GM23338 (cell line): Measurements from ENCODE around the gene PCDHGA9. TPM values are rescaled to one million over a fixed set of nuclear protein-coding genes. Genes with fewer than 3 reads are reported as not detected.

Experiments used
- ATAC-seq: fragments of 200-7000 bp; cut with Tn5 transposase; 3 replicates; pipeline ENCODE4 v1.9.1; 2020
- DNase-seq: peaks from one replicate; pipeline ENCODE4 v3.0.0-alpha.2; 2015; ENCODE audit warnings: low spot score
- H2AFZ ChIP-seq: fragments of 200-600 bp; sonication (generic); 2 replicates; pipeline ENCODE4 v1.8.0; 2016; ENCODE audit warnings: antibody characterized with exemption, mild to moderate bottlenecking, moderate library complexity
- H3F3A ChIP-seq: fragments of 200-600 bp; sonication (generic); replicated peaks from 2 replicates; pipeline ENCODE4 v1.8.0; 2017; ENCODE audit warnings: antibody characterized with exemption, mixed run types, low read depth
- H3K27ac ChIP-seq: fragments of 200-600 bp; sonication (generic); 2 replicates; pipeline ENCODE4 v1.6.1; 2016; ENCODE audit warnings: low read depth
- H3K27me3 ChIP-seq: fragments of 200-600 bp; sonication (generic); 2 replicates; pipeline ENCODE4 v1.8.0; 2016; ENCODE audit warnings: mild to moderate bottlenecking, mixed run types, moderate library complexity; ENCODE audit not compliant: insufficient read depth
- H3K36me3 ChIP-seq: fragments of 200-600 bp; sonication (generic); 2 replicates; pipeline ENCODE4 v1.8.0; 2016; ENCODE audit warnings: mild to moderate bottlenecking; ENCODE audit not compliant: insufficient read depth
- H3K4me1 ChIP-seq: fragments of 200-600 bp; sonication (generic); 2 replicates; pipeline ENCODE4 v1.8.0; 2016; ENCODE audit warnings: mild to moderate bottlenecking, moderate library complexity; ENCODE audit not compliant: insufficient read depth
- H3K4me2 ChIP-seq: fragments of 200-600 bp; sonication (generic); 2 replicates; pipeline ENCODE4 v1.7.1; 2017; ENCODE audit warnings: mixed run types
- H3K4me3 ChIP-seq: fragments of 200-600 bp; sonication (generic); 2 replicates; pipeline ENCODE4 v1.6.1; 2016; ENCODE audit warnings: mixed run types
- H3K79me2 ChIP-seq: fragments of 200-600 bp; sonication (generic); replicated peaks from 2 replicates; pipeline ENCODE4 v1.8.0; 2017; ENCODE audit warnings: mild to moderate bottlenecking; ENCODE audit not compliant: insufficient read depth
- H3K9me2 ChIP-seq: fragments of 200-600 bp; sonication (generic); 2 replicates; pipeline ENCODE4 v1.8.0; 2017; ENCODE audit not compliant: insufficient read depth
- H4K20me1 ChIP-seq: fragments of 200-600 bp; sonication (generic); replicated peaks from 2 replicates; pipeline ENCODE4 v1.8.0; 2017; ENCODE audit warnings: mild to moderate bottlenecking; ENCODE audit not compliant: insufficient read depth
- H3K27ac Mint-ChIP-seq: 2 replicates; pipeline ENCODE4 v1.8.0; 2020; ENCODE audit warnings: inconsistent platforms, mild to moderate bottlenecking, moderate library complexity, mixed read lengths
- H3K27me3 Mint-ChIP-seq: 3 replicates; pipeline ENCODE4 v1.8.0; 2022; ENCODE audit warnings: low read depth, mild to moderate bottlenecking, moderate library complexity, mixed read lengths, inconsistent platforms; ENCODE audit not compliant: insufficient read depth, poor library complexity
- H3K36me3 Mint-ChIP-seq: 3 replicates; pipeline ENCODE4 v1.8.0; 2021; ENCODE audit warnings: low read depth, mild to moderate bottlenecking, inconsistent platforms, moderate library complexity, mixed read lengths
- H3K4me1 Mint-ChIP-seq: 3 replicates; pipeline ENCODE4 v1.8.0; 2020; ENCODE audit warnings: mild to moderate bottlenecking, inconsistent platforms, mixed read lengths
- H3K4me3 Mint-ChIP-seq: 3 replicates; pipeline ENCODE4 v1.8.0; 2021; ENCODE audit warnings: moderate library complexity, mild to moderate bottlenecking, inconsistent platforms, mixed read lengths
- H3K9me3 Mint-ChIP-seq: 3 replicates; pipeline ENCODE4 v1.8.0; 2020; ENCODE audit warnings: moderate library complexity, mild to moderate bottlenecking, inconsistent platforms, mixed read lengths
- CREB1 ChIP-seq: fragments of 250-450 bp; sonication (Bioruptor Pico); IDR thresholded peaks from 2 replicates; pipeline ENCODE4 v1.5.0; 2020; ENCODE audit warnings: low read depth, mild to moderate bottlenecking, moderate library complexity
- EZH2phosphoT487 ChIP-seq: fragments of 200-600 bp; sonication (generic); IDR thresholded peaks from one replicate; pipeline ENCODE4 v1.8.1; 2018; ENCODE audit warnings: antibody characterized with exemption; ENCODE audit not compliant: unreplicated experiment
- NANOG ChIP-seq: IDR thresholded peaks from 2 replicates; pipeline ENCODE4 v1.6.1; 2016; ENCODE audit warnings: antibody characterized with exemption, borderline replicate concordance
- POLR2AphosphoS5 ChIP-seq: IDR thresholded peaks from 2 replicates; pipeline ENCODE4 v1.6.1; 2016; ENCODE audit warnings: antibody characterized with exemption, low read depth
- REST ChIP-seq: IDR thresholded peaks from one replicate; pipeline ENCODE4 v1.6.1; 2018; ENCODE audit warnings: antibody characterized with exemption; ENCODE audit not compliant: unreplicated experiment
- ZNF114 ChIP-seq: fragments of 250-450 bp; sonication (Bioruptor Pico); IDR thresholded peaks from 2 replicates; pipeline ENCODE4 v1.5.0; 2020; ENCODE audit warnings: mild to moderate bottlenecking, moderate library complexity
- ZNF331 ChIP-seq: fragments of 250-450 bp; sonication (Bioruptor Pico); IDR thresholded peaks from 2 replicates; pipeline ENCODE4 v1.5.0; 2020; ENCODE audit warnings: low read depth, mild to moderate bottlenecking, moderate library complexity
- polyA plus RNA-seq: library from polyadenylated mRNA; unstranded; fragments of >200 nt; fragmentation: Nextera tagmentation; extraction: Ambion mirVana; gene quantifications from 2 replicates; pipeline ENCODE4 v1.2.1, GENCODE V29; 2016
- total RNA-seq: library from RNA; depleted of rRNA; stranded (reverse); fragments of >200 nt; shearing (Covaris generic); gene quantifications from 2 replicates; pipeline ENCODE4 v1.2.3, GENCODE V29; 2014
- TF ChIP-seq, protein P1 (sequence below): fragments of 250-450 bp; sonication (Bioruptor Pico); IDR thresholded peaks from 2 replicates; pipeline ENCODE4 v1.5.0; 2020; ENCODE audit warnings: mild to moderate bottlenecking, moderate library complexity

PCDHGA9 gene
- total and polyA plus RNA-seq, 2 experiments from 2014 or later, result 0.50 to 5.5 TPM

GRCh38 chr5:141362719-141363118, 39.9 kb upstream of the PCDHGA9 start:
- H3K4me3 Mint-ChIP-seq, result no peak overlapping the region; the same call in 2 of the 3 replicates

More at GRCh38 chr5:141362719-141363118, 39.9 kb upstream of the PCDHGA9 start:
- Mint-ChIP-seq H3K27me3 (peaks cover 14% of the 10 kb centered on the region), H3K9me3 (peaks cover 71% of the 10 kb centered on the region), H3K27ac (peak overlapping the region; percentile 5; the same call in 1 of the 2 replicates), H3K4me1 (peaks cover 14% of the 10 kb centered on the region), H3K36me3 (peaks cover 64% of the 10 kb centered on the region)
- Histone ChIP-seq H3K27ac (no peak overlapping the region), H3K4me1 (peaks cover 17% of the 10 kb centered on the region; the same call in 1 of the 2 replicates), H3K27me3 (no peaks in the 10 kb centered on the region), H3F3A (0 out of 2 replicates have a peak, but pooled peaks cover 3% of the 10 kb centered on the region), H3K36me3 (peaks cover 4% of the 10 kb centered on the region; the same call in 1 of the 2 replicates), H4K20me1 (no peaks in the 10 kb centered on the region), H3K4me2 (peak overlapping the region; percentile 42), H3K79me2 (no peaks in the 10 kb centered on the region), H3K9me2 (no peaks in the 10 kb centered on the region), H2AFZ (no peak overlapping the region), H3K4me3 (peak overlapping the region; percentile 15)
- no peak for TF ChIP-seq CREB1 (CRISPR knock-in tag)
- no peak for TF ChIP-seq POLR2AphosphoS5
- peak; percentile 52; the same call in 1 of the 2 replicates for TF ChIP-seq NANOG
- TF ChIP-seq ZNF331 (CRISPR knock-in tag), result no peak
- TF ChIP-seq, protein P1, sequence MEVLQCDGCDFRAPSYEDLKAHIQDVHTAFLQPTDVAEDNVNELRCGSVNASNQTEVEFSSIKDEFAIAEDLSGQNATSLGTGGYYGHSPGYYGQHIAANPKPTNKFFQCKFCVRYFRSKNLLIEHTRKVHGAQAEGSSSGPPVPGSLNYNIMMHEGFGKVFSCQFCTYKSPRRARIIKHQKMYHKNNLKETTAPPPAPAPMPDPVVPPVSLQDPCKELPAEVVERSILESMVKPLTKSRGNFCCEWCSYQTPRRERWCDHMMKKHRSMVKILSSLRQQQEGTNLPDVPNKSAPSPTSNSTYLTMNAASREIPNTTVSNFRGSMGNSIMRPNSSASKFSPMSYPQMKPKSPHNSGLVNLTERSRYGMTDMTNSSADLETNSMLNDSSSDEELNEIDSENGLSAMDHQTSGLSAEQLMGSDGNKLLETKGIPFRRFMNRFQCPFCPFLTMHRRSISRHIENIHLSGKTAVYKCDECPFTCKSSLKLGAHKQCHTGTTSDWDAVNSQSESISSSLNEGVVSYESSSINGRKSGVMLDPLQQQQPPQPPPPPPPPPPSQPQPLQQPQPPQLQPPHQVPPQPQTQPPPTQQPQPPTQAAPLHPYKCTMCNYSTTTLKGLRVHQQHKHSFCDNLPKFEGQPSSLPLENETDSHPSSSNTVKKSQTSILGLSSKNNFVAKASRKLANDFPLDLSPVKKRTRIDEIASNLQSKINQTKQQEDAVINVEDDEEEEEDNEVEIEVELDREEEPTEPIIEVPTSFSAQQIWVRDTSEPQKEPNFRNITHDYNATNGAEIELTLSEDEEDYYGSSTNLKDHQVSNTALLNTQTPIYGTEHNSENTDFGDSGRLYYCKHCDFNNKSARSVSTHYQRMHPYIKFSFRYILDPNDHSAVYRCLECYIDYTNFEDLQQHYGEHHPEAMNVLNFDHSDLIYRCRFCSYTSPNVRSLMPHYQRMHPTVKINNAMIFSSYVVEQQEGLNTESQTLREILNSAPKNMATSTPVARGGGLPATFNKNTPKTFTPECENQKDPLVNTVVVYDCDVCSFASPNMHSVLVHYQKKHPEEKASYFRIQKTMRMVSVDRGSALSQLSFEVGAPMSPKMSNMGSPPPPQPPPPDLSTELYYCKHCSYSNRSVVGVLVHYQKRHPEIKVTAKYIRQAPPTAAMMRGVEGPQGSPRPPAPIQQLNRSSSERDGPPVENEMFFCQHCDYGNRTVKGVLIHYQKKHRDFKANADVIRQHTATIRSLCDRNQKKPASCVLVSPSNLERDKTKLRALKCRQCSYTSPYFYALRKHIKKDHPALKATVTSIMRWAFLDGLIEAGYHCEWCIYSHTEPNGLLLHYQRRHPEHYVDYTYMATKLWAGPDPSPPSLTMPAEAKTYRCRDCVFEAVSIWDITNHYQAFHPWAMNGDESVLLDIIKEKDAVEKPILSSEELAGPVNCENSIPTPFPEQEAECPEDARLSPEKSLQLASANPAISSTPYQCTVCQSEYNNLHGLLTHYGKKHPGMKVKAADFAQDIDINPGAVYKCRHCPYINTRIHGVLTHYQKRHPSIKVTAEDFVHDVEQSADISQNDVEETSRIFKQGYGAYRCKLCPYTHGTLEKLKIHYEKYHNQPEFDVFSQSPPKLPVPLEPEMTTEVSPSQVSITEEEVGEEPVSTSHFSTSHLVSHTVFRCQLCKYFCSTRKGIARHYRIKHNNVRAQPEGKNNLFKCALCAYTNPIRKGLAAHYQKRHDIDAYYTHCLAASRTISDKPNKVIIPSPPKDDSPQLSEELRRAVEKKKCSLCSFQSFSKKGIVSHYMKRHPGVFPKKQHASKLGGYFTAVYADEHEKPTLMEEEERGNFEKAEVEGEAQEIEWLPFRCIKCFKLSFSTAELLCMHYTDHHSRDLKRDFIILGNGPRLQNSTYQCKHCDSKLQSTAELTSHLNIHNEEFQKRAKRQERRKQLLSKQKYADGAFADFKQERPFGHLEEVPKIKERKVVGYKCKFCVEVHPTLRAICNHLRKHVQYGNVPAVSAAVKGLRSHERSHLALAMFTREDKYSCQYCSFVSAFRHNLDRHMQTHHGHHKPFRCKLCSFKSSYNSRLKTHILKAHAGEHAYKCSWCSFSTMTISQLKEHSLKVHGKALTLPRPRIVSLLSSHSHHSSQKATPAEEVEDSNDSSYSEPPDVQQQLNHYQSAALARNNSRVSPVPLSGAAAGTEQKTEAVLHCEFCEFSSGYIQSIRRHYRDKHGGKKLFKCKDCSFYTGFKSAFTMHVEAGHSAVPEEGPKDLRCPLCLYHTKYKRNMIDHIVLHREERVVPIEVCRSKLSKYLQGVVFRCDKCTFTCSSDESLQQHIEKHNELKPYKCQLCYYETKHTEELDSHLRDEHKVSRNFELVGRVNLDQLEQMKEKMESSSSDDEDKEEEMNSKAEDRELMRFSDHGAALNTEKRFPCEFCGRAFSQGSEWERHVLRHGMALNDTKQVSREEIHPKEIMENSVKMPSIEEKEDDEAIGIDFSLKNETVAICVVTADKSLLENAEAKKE (CRISPR knock-in tag), result no peak
- no peak for TF ChIP-seq ZNF114
- no peak for TF ChIP-seq REST
- TF ChIP-seq EZH2phosphoT487, result no peak
- DNase-seq, result no peak
- no peak for ATAC-seq
